ENCODE data around the gene RDH5. TPM values are rescaled to one million over a fixed set of nuclear protein-coding genes. Genes with fewer than 3 reads are reported as not detected.

RDH5 gene
- total RNA-seq, 4 donors from 2014 or later, result 13.8 to 23.0 (median 17.2) TPM

DNA sequence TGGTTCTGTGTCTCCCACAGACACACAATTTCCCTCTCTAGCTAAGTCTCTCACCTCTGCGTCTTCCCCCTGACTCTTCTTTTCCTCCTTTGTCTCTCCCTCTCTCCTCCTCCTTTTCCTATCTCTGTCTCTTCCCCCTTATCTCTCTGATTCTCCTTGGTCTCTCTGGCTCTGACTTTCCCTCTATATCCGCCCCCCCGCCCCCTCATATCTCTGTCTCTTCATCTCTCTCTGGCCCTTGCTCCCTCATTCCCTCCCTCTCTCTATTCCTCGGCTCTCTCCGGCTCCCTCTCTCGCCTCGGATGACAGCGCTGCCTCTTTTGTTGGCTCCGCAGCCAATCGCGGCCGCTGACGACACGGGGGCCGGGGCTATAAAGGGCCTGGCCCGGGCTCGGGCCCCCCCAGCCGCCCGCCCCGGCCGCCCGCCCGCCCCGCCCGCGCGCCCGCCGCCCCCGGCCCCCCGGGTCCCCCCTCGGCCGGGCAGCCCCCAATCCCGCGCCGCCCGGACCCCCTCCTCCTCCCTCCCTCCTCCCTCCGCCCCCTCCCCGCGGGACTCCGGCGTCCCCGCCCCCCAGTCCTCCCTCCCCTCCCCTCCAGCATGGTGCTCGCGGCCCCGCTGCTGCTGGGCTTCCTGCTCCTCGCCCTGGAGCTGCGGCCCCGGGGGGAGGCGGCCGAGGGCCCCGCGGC, 22.7 kb downstream of the RDH5 start, which contains the start of gene GDF11:
GDF11 (plus strand) TSS at position 404 of the 687 bp plus-strand sequence; CDS start at position 599, 195 bp downstream.
- intact Hi-C loops (cut with DNase I), result loop anchor here (2.0 to 10.0 kb wide), 2 partner anchors 198 to 292 kb away; no protein-coding TSS in a partner anchor
- Histone ChIP-seq H3K27me3 (no peaks in the 10 kb centered on the region), H3K4me1 (peaks cover 31 to 58% (median 48%) of the 10 kb centered on the region in 4 donors), H3K27ac (replicated peaks in 1 of 4) (peak within 1 kb of the TSS; percentile 65 to 81 (median 78)), H3K9me3 (no peaks in the 10 kb centered on the region), H3K4me3 (peak within 1 kb of the TSS; percentile 59 to 65 (median 62)), H3K36me3 (no peaks in the 10 kb centered on the region)
- no peak for DNase-seq (ENCODE audit: extremely low spot score)
- 2% methylated on average over 15 of the region's 53 CpGs for WGBS
- TF ChIP-seq POLR2AphosphoS5 (IDR thresholded peaks at IDR 0.05) (peak; percentile 89 to 91), EP300 (IDR thresholded peaks at IDR 0.05) (no peak)

DNA sequence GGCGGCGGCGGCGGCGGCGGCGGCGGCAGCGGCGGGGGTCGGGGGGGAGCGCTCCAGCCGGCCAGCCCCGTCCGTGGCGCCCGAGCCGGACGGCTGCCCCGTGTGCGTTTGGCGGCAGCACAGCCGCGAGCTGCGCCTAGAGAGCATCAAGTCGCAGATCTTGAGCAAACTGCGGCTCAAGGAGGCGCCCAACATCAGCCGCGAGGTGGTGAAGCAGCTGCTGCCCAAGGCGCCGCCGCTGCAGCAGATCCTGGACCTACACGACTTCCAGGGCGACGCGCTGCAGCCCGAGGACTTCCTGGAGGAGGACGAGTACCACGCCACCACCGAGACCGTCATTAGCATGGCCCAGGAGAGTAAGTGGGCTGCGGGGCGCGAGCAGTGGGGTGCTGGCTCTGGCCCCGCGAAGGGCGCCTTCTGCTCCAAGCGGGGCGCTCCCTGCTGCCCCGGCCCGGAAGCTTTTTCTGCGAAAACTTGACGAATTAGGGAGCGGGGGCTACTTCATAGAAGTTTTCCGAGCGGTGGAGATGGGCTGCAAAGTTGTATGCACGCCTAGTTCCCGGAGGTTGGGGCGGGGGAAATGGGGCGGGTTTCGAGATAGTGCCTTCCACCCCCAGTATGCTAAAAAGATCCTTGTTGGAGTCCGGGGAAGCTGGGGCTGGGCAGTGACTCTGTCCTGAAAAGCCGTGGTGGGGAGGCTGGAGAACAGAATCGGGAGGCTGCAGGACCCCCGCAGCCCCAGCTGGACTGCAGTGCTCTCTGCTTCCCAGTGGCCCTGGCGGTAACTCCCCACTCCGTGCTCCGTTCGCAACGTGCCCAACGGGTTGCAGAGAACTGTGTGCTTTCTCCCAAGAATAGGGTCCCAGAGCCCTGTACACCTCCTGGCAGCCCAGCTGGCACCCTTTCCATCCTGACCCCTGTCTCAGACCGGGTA, 23.5 kb downstream of the RDH5 start:
- Histone ChIP-seq H3K4me1 (peaks cover 23 to 55% (median 40%) of the 10 kb centered on the region in 4 donors), H3K27me3 (no peaks in the 10 kb centered on the region), H3K36me3 (no peaks in the 10 kb centered on the region), H3K27ac (replicated peaks in 1 of 4) (peak overlapping the region; percentile 65 to 81 (median 78)), H3K9me3 (no peaks in the 10 kb centered on the region), H3K4me3 (peak overlapping the region; percentile 59 to 65 (median 62))
- DNase-seq (ENCODE audit: extremely low spot score), result no peak
- TF ChIP-seq POLR2A (IDR thresholded peaks at IDR 0.05; ENCODE audit: low read depth) (no peak), POLR2AphosphoS5 (IDR thresholded peaks at IDR 0.05) (peak in 1 of 2 donors; percentile 44), EP300 (IDR thresholded peaks at IDR 0.05) (no peak)
- TF ChIP-seq, protein P1, sequence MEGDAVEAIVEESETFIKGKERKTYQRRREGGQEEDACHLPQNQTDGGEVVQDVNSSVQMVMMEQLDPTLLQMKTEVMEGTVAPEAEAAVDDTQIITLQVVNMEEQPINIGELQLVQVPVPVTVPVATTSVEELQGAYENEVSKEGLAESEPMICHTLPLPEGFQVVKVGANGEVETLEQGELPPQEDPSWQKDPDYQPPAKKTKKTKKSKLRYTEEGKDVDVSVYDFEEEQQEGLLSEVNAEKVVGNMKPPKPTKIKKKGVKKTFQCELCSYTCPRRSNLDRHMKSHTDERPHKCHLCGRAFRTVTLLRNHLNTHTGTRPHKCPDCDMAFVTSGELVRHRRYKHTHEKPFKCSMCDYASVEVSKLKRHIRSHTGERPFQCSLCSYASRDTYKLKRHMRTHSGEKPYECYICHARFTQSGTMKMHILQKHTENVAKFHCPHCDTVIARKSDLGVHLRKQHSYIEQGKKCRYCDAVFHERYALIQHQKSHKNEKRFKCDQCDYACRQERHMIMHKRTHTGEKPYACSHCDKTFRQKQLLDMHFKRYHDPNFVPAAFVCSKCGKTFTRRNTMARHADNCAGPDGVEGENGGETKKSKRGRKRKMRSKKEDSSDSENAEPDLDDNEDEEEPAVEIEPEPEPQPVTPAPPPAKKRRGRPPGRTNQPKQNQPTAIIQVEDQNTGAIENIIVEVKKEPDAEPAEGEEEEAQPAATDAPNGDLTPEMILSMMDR (IDR thresholded peaks at IDR 0.05), result peak in 1 of 3 experiments; percentile 11
- intact Hi-C loops (cut with DNase I), result loop anchor here (2.0 to 10.0 kb wide), 2 partner anchors 197 to 291 kb away; no protein-coding TSS in a partner anchor
- WGBS, result under 1% methylated on average over 18 of the region's 73 CpGs

DNA sequence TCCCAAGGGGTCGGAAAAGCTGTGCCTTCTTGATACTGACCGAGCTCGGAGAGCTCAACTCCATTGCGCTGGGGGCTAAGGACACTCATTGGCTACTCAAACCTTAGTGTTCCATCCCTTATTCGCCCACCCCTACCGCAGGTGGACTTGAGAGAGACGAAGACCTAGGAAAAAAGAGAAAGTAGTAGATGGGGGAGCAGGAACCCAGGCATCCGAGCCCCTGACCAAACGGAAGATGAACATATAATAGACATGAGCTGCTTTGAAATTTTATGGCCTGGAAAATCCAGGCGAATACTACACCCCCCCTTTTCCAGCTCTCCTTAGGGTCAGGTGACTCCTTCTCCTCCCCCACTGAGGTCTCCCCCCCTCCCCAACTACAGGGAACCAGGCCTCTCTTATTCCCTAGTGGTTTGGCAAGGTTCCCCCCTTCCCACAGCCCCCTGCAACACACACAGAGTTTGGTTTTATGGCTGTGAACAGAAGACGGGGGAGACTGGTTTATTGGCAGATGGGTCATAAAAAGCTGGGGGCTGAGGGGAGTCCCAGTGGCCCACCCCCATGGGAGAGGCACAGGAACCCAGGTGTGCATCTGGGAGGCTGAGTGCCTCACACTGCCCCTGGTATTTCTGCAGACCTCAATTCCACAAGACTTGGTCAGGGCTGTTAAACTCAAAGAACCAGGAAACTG, 24.3 kb downstream of the RDH5 start:
- Histone ChIP-seq H3K4me1 (peaks cover 23 to 50% (median 40%) of the 10 kb centered on the region in 4 donors), H3K27ac (replicated peaks in 1 of 4) (peak overlapping the region in 3 of 4 donors; percentile 14 to 81 (median 75)), H3K4me3 (peak overlapping the region; percentile 59 to 65 (median 62)), H3K9me3 (no peaks in the 10 kb centered on the region), H3K27me3 (no peaks in the 10 kb centered on the region), H3K36me3 (peaks cover 0 to 4% (median 0%) of the 10 kb centered on the region in 4 donors)
- DNase-seq (ENCODE audit: extremely low spot score), result no peak
- intact Hi-C loops (cut with DNase I), result loop anchor here (5.0 to 10.0 kb wide), 2 partner anchors 53 to 290 kb away; no protein-coding TSS in a partner anchor
- 15% methylated on average over 10 of the region's 11 CpGs for WGBS
- TF ChIP-seq POLR2AphosphoS5 (IDR thresholded peaks at IDR 0.05) (no peak), POLR2A (IDR thresholded peaks at IDR 0.05; ENCODE audit: low read depth) (no peak), EP300 (IDR thresholded peaks at IDR 0.05) (no peak)
- TF ChIP-seq, protein P1 (IDR thresholded peaks at IDR 0.05), result no peak

DNA sequence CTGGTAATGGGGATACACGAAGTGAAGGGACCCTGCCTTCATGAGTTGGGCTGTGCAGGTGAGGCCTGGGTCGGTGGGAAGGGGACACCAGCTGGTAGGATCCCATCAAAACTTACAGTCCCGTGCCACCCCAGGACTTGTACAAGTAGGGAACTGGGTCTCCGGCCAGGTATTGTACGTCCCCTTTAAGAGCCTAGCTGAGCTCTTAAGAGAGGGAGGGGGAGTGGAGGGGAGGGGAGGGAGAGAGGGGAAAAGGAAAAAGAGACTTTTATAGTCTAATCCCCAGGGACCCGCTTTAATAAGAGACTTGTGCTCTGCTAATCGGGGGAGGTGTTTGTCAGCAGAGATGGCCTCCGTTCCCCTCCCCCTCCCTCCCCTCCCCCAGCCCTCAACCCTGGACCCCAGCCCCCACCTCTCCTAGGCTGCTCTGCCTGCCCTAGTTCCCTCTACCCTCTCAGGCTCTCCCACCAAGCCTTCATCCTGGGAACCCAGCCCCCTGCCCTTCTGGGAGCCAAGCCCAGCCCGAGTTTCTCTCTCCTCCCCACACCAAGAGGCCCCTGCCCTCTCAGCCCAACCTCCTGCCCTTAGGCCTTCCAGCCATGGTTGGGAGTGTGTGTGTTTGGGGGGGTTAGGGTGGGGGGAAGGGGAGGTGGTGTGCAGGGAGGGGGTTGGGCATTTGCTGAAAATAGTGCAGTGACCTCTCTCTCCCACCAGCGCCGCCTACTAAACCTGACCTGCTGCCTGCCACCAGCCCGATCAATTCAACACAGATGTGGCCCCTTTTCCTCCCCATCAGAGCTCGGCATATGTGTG, 25.4 kb downstream of the RDH5 start:
- Histone ChIP-seq H3K27ac (replicated peaks in 1 of 4) (peak overlapping the region; percentile 38 to 75 (median 50)), H3K9me3 (no peaks in the 10 kb centered on the region), H3K4me1 (peaks cover 23 to 50% (median 40%) of the 10 kb centered on the region in 4 donors), H3K36me3 (peaks cover 0 to 13% (median 3%) of the 10 kb centered on the region in 4 donors), H3K4me3 (peak overlapping the region; percentile 8 to 34 (median 16)), H3K27me3 (no peaks in the 10 kb centered on the region)
- WGBS, result 23% methylated on average over 13 of the region's 13 CpGs
- intact Hi-C loops (cut with DNase I), result loop anchor here (5.0 to 10.0 kb wide), 2 partner anchors 52 to 289 kb away; no protein-coding TSS in a partner anchor
- DNase-seq (ENCODE audit: extremely low spot score), result no peak
- no peak for TF ChIP-seq POLR2AphosphoS5 (IDR thresholded peaks at IDR 0.05)
- no peak for TF ChIP-seq EP300 (IDR thresholded peaks at IDR 0.05)
- TF ChIP-seq POLR2A (IDR thresholded peaks at IDR 0.05; ENCODE audit: low read depth), result no peak
- TF ChIP-seq, protein P1 (IDR thresholded peaks at IDR 0.05), result no peak
